Brain microvascular endothelial cell (primary cell): Measurements from ENCODE around the gene FAM107B.

Experiments used
- DNase-seq: peaks from one replicate; pipeline ENCODE4 v3.0.0-alpha.2; 2020
- H3K27ac ChIP-seq: fragments of 250-450 bp; sonication (Bioruptor Pico); 2 replicates; pipeline ENCODE4 v1.5.1; 2020; ENCODE audit warnings: mild to moderate bottlenecking, moderate library complexity
- H3K27me3 ChIP-seq: fragments of 250-450 bp; sonication (Bioruptor Pico); replicated peaks from 2 replicates; pipeline ENCODE4 v1.5.1; 2020; ENCODE audit warnings: mild to moderate bottlenecking
- H3K36me3 ChIP-seq: fragments of 250-450 bp; sonication (Bioruptor Pico); replicated peaks from 2 replicates; pipeline ENCODE4 v1.5.1; 2020; ENCODE audit warnings: mild to moderate bottlenecking
- H3K4me3 ChIP-seq: 2 replicates; pipeline ENCODE4 v1.5.1; 2011; ENCODE audit warnings: low read depth, mild to moderate bottlenecking, control low read depth, low read length, moderate library complexity
- in situ Hi-C: cut with HindIII; loops from 2 replicates; pipeline ENCODE4 v1.10.0; 2017; ENCODE audit warnings: low sequenced_read_pairs, low pct_ligation_motif_present
- TF ChIP-seq, protein P1 (sequence below): IDR thresholded peaks from 2 replicates; pipeline ENCODE4 v1.5.1; 2011; ENCODE audit warnings: low read depth, mild to moderate bottlenecking, moderate library complexity, low read length, control low read depth, inconsistent platforms; ENCODE audit errors: missing control alignments

The FAM107B gene

GRCh38 chr10:14489522-14490177, 285.0 kb downstream of the FAM107B start:
- no peaks in the 10 kb centered on the region for H3K27me3 ChIP-seq
- in situ Hi-C loops: no loop called here
- TF ChIP-seq, protein P1, sequence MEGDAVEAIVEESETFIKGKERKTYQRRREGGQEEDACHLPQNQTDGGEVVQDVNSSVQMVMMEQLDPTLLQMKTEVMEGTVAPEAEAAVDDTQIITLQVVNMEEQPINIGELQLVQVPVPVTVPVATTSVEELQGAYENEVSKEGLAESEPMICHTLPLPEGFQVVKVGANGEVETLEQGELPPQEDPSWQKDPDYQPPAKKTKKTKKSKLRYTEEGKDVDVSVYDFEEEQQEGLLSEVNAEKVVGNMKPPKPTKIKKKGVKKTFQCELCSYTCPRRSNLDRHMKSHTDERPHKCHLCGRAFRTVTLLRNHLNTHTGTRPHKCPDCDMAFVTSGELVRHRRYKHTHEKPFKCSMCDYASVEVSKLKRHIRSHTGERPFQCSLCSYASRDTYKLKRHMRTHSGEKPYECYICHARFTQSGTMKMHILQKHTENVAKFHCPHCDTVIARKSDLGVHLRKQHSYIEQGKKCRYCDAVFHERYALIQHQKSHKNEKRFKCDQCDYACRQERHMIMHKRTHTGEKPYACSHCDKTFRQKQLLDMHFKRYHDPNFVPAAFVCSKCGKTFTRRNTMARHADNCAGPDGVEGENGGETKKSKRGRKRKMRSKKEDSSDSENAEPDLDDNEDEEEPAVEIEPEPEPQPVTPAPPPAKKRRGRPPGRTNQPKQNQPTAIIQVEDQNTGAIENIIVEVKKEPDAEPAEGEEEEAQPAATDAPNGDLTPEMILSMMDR: no peak
- H3K27ac ChIP-seq: no peak overlapping the region
- no peak for DNase-seq
- H3K36me3 ChIP-seq: no peaks in the 10 kb centered on the region
- H3K4me3 ChIP-seq: no peak overlapping the region

DNA sequence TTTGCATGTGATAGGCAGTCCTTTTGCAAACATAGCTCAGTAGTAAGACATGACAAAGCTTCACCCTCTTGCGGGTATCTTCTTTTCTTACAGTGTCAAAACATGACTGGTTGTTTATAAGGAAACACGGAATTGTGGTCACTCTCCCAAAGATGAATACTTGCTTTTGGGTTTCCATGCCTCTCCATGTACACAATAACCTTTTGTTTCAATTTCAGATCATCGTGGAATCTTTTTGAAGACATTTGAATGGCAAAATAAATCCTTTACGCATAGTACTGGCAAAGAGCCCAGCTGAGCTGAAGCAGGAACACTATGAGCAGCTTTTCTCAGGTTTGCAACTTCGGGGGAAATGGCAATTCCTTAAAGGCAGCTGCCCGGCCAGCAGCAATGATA, 287.2 kb downstream of the FAM107B start:
- no peak for DNase-seq
- no peaks in the 10 kb centered on the region for H3K36me3 ChIP-seq
- H3K4me3 ChIP-seq: no peak overlapping the region
- H3K27me3 ChIP-seq: no peaks in the 10 kb centered on the region
- H3K27ac ChIP-seq: no peak overlapping the region
- in situ Hi-C loops: no loop called here
- TF ChIP-seq, protein P1: no peak

DNA sequence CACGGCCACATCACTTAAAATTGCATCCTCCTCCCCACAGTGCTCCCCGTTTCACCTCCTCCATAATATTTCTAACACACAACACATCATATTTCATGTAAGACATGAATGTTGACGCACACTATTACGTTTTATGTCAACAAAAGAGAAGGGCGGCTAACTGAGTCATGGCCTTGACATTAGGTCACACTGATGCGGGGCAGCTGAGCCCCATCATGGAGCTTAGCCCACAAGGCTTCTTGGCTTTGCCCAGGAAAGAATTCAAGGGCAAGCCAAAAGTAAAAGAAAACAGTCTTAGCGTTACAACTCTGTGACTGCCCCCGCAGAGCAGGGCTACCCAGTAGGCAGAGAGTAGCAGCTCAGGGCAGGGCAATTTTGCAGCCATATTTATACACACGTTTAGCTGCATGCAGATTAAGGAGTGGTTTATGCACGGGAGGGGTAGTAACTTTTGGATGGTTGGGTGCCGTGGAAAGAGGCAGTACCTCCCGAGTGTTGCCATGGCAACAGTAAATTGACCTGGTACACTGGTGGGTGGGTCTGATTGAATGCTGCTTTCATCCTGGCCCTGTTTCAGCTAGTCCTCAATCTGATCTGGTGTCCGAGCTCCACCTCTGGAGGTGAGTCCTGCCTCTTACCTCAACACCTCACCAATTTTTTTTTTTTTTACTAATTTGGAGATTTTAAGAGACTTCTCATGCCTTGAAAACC, 287.8 kb downstream of the FAM107B start:
- no peak for DNase-seq
- H3K27ac ChIP-seq: no peak overlapping the region

DNA sequence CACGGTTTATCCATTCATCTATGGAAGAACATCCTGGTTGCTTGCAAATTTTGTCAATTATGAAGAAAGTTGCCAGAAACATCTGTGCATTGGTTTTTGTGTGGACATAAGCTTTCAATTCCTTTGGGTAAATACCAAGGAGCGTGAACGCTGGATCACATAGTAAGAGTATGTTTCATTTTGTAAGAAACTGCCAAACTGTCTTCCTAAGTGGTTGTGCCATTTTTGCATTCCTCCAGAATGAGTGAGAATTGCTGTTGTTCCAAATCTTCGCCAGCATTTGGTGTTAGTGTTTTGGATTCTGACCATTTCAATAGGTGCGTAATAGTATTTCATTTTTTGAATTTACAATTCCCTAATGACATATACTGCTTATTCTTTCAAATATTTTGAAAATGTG, 288.7 kb downstream of the FAM107B start:
- Histone ChIP-seq H3K27me3 (no peaks in the 10 kb centered on the region), H3K4me3 (no peak overlapping the region), H3K27ac (no peak overlapping the region), H3K36me3 (no peaks in the 10 kb centered on the region)
- in situ Hi-C loops: no loop called here
- no peak for DNase-seq
- TF ChIP-seq, protein P1: no peak

More for the DNA sequence above, 287.8 kb downstream of the FAM107B start:
- H3K4me3 ChIP-seq: no peak overlapping the region
- no peaks in the 10 kb centered on the region for H3K27me3 ChIP-seq
- in situ Hi-C loops: no loop called here
- no peaks in the 10 kb centered on the region for H3K36me3 ChIP-seq
- TF ChIP-seq, protein P1: no peak

DNA sequence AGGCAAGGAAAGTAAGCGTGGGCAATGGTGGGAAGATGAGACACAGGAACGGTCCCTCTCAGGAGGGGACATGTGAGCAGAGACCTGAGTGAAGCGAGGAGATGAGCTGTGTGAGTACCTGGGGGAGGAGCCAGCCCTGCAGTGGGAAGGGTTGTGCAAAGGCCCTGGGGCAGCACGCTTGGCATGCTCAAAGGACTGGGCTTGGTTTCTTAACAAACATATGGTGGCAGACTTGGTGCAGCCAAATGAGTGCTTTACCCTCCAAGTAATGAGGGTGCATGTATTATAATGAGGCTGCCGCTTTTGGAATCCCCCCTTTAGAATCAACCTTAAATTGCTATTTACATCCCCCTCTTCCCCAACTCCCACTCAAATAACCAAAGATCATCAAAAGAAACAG, 291.3 kb downstream of the FAM107B start:
- TF ChIP-seq, protein P1: no peak
- no peak for DNase-seq
- Histone ChIP-seq H3K27ac (no peak overlapping the region), H3K4me3 (no peak overlapping the region), H3K27me3 (no peaks in the 10 kb centered on the region), H3K36me3 (no peaks in the 10 kb centered on the region)
- in situ Hi-C loops: no loop called here
